Endothelial cell of umbilical vein (primary cell): ENCODE measurements around the gene C6orf141. TPM values are rescaled to one million over a fixed set of nuclear protein-coding genes. Genes with fewer than 3 reads are reported as not detected.

Experiments
- BruUV-seq: library from RNA; stranded (reverse); fragments of 400-500 nt; replicated peaks from 2 replicates; lab custom pipeline; 2021; lab: Mats Ljungman, UMichigan
- CTCF ChIA-PET: fragments of 300-600, 350-600 bp; sonication (Branson Sonifier 250); formaldehyde crosslinking; loops from one replicate; lab custom pipeline; 2021; ENCODE audit warnings: antibody characterized with exemption, inconsistent platforms; lab: Charles Lee
- POLR2A ChIA-PET: fragments of 300-600, 350-600 bp; sonication (Branson Sonifier 250); formaldehyde crosslinking; loops from one replicate; lab custom pipeline; 2021; ENCODE audit warnings: antibody characterized with exemption, inconsistent platforms; lab: Charles Lee
- DNase-seq: peaks from one replicate; pipeline ENCODE4 v3.0.0-alpha.2; 2011; ENCODE audit warnings: low read depth, low spot score
- FAIRE-seq: peaks from 2 replicates; lab custom pipeline; 2011; peaks lifted over from hg19 to GRCh38; lab: Jason Lieb, UNC
- H2AFZ ChIP-seq: 2 replicates; pipeline ENCODE4 v1.6.0; 2012; ENCODE audit warnings: low read depth, low read length, control low read depth, inconsistent platforms
- H3K27ac ChIP-seq: 2 replicates; pipeline ENCODE4 v1.5.1; 2011; ENCODE audit warnings: low read depth, mild to moderate bottlenecking, control low read depth, low read length, moderate library complexity; ENCODE audit not compliant: insufficient read depth
- H3K27me3 ChIP-seq, 2 experiments: 2 replicates each; pipeline versions ENCODE4 v1.6.0 to v1.6.1; 2011; ENCODE audit warnings: low read length in 2 of 2, mixed read lengths in 1 of 2; ENCODE audit not compliant: control insufficient read depth in 2 of 2, insufficient read depth in 2 of 2
- H3K36me3 ChIP-seq, 2 experiments: 2 replicates in 1 of 2; 3 replicates in 1 of 2; pipeline ENCODE4 v1.5.1; 2011; ENCODE audit warnings: low read length in 2 of 2, mild to moderate bottlenecking in 1 of 2, moderate library complexity in 1 of 2; ENCODE audit not compliant: control insufficient read depth in 2 of 2, insufficient read depth in 2 of 2; ENCODE audit errors: extremely low read depth in 1 of 2
- H3K4me1 ChIP-seq: 3 replicates; pipeline ENCODE4 v1.5.1; 2011; ENCODE audit warnings: mild to moderate bottlenecking, low read length; ENCODE audit not compliant: control insufficient read depth, insufficient read depth; ENCODE audit errors: extremely low read depth
- H3K4me2 ChIP-seq: 2 replicates; pipeline ENCODE4 v1.6.1; 2011; ENCODE audit warnings: low read length, control low read depth, mixed read lengths; ENCODE audit not compliant: insufficient read depth
- H3K4me3 ChIP-seq, 3 experiments: fragments of 200-600 bp in 1 of 3; sonication (generic), shearing (Covaris generic) in 1 of 3; replicated peaks in 1 of 3; 2 replicates each; pipeline ENCODE4 v1.5.1; 2011 to 2016; ENCODE audit warnings: control low read depth in 3 of 3, low read length in 3 of 3, mild to moderate bottlenecking in 2 of 3, inconsistent platforms in 1 of 3, low read depth in 1 of 3, moderate library complexity in 1 of 3; ENCODE audit not compliant: insufficient read depth in 1 of 3
- H3K79me2 ChIP-seq: 2 replicates; pipeline ENCODE4 v1.6.0; 2012; ENCODE audit warnings: low read length, inconsistent platforms; ENCODE audit not compliant: control insufficient read depth, insufficient read depth
- H3K9ac ChIP-seq: replicated peaks from 2 replicates; pipeline ENCODE3; 2011; ENCODE audit warnings: low read length, control low read depth; ENCODE audit not compliant: insufficient read depth; ENCODE audit errors: extremely low read depth
- H3K9me1 ChIP-seq: replicated peaks from 3 replicates; pipeline ENCODE4 v1.6.0; 2011; ENCODE audit warnings: mild to moderate bottlenecking, low read length; ENCODE audit not compliant: control insufficient read depth, insufficient read depth; ENCODE audit errors: extremely low read depth
- H3K9me3 ChIP-seq: replicated peaks from 2 replicates; pipeline ENCODE4 v1.5.1; 2012; ENCODE audit warnings: low read length, inconsistent platforms; ENCODE audit not compliant: control insufficient read depth, insufficient read depth
- H4K20me1 ChIP-seq: replicated peaks from 2 replicates; pipeline ENCODE3; 2011; ENCODE audit warnings: mild to moderate bottlenecking, low read length; ENCODE audit not compliant: control insufficient read depth, insufficient read depth; ENCODE audit errors: extremely low read depth
- EZH2 ChIP-seq: IDR thresholded peaks from 2 replicates; pipeline ENCODE4 v1.6.1; 2012; ENCODE audit warnings: borderline replicate concordance, low read depth, mild to moderate bottlenecking, moderate library complexity, low read length, inconsistent platforms; ENCODE audit not compliant: severe bottlenecking
- FOS ChIP-seq: IDR thresholded peaks from 2 replicates; pipeline ENCODE4 v1.6.1; 2011; ENCODE audit warnings: mild to moderate bottlenecking, low read length, moderate library complexity, borderline replicate concordance; ENCODE audit not compliant: insufficient read depth
- GATA2 ChIP-seq: IDR thresholded peaks from 2 replicates; pipeline ENCODE4 v1.7.0; 2011; ENCODE audit warnings: low read depth, mild to moderate bottlenecking, moderate library complexity, mixed read lengths, low read length; ENCODE audit not compliant: insufficient read length, insufficient read depth
- JUN ChIP-seq: IDR thresholded peaks from 2 replicates; pipeline ENCODE4 v1.6.1; 2011; ENCODE audit warnings: borderline replicate concordance, low read depth; ENCODE audit not compliant: insufficient read length, insufficient read depth
- MAX ChIP-seq: IDR thresholded peaks from 2 replicates; pipeline ENCODE4 v1.6.1; 2011; ENCODE audit not compliant: insufficient read depth, insufficient read length
- MYC ChIP-seq: IDR thresholded peaks from one replicate; pipeline ENCODE4 v1.6.1; 2011; ENCODE audit warnings: mild to moderate bottlenecking, low read depth, low read length
- POLR2A ChIP-seq: IDR thresholded peaks from 2 replicates; pipeline ENCODE4 v1.6.1; 2012; ENCODE audit warnings: low read depth, mild to moderate bottlenecking, control low read depth, low read length
- POLR2AphosphoS5 ChIP-seq: IDR thresholded peaks from 2 replicates; pipeline ENCODE4 v1.6.1; 2012; ENCODE audit warnings: low read depth, mild to moderate bottlenecking, control low read depth, low read length, moderate library complexity; ENCODE audit not compliant: insufficient read depth
- dilution Hi-C: fragments of 300-500 bp; cut with MboI; formaldehyde crosslinking; loops from one replicate; pipeline ENCODE4 v1.15.0; 2019; ENCODE audit warnings: low sequenced_read_pairs; ENCODE audit not compliant: extremely low pct_ligation_motif_present
- intact Hi-C: fragments of 100-400 bp; cut with micrococcal nuclease; formaldehyde crosslinking; loops from one replicate; pipeline ENCODE4 v1.10.0; 2022
- polyA plus RNA-seq, 4 experiments: library from polyadenylated mRNA; depleted of rRNA in 3 of 4; stranded (reverse) in 3 of 4; unstranded in 1 of 4; fragments of >200 nt; gene quantifications; 2 replicates each; pipeline versions ENCODE4 v1.2.1 to v1.2.3, GENCODE V29; 2011 to 2012; ENCODE audit warnings: missing spikeins in 1 of 4
- total RNA-seq: library from RNA; stranded (reverse); gene quantifications from 2 replicates; pipeline ENCODE4 v1.2.3, GENCODE V29; 2021
- TF ChIP-seq, protein P1 (sequence below), 2 donors: IDR thresholded peaks; 1 replicate in 1 of 2; 2 replicates in 1 of 2; pipeline ENCODE4 v1.5.1; 2011; ENCODE audit warnings: low read length in 2 of 2, mild to moderate bottlenecking in 2 of 2, moderate library complexity in 2 of 2, control low read depth in 1 of 2, inconsistent platforms in 1 of 2, low read depth in 1 of 2; ENCODE audit not compliant: insufficient read depth in 1 of 2; ENCODE audit errors: extremely low read depth in 1 of 2

Gene C6orf141
- total and polyA plus RNA-seq, 2 donors (not counting 3 experiments of a cell fraction or from before 2014, with no cell fraction given) = 5.7 to 15.5 TPM

- H3K9me1 ChIP-seq = no peaks in the 10 kb centered on the region
- FAIRE-seq (no peak), DNase-seq (no peak)
- H3K4me1 ChIP-seq = peaks cover 41% of the 10 kb centered on the region
- H4K20me1 ChIP-seq = no peaks in the 10 kb centered on the region
- peaks cover 0 to 3% of the 10 kb centered on the region in 2 experiments for H3K27me3 ChIP-seq
- H3K36me3 ChIP-seq = no peaks in the 10 kb centered on the region
- no peak overlapping the region for H3K9ac ChIP-seq
- no TSS peak for BruUV-seq
- H3K9me3 ChIP-seq = no peaks in the 10 kb centered on the region
- dilution Hi-C loops = no loop called here
- no peak overlapping the region for H3K27ac ChIP-seq
- intact Hi-C loops = loop anchor here (5.0 kb wide), 1 partner anchor 225 kb away; no protein-coding TSS in a partner anchor
- CTCF ChIA-PET = interaction anchor here (0.7 to 6.8 kb wide), 5 partner anchors 10 to 54 kb away, joined by 3 to 80 read pairs (median 15); no protein-coding TSS in a partner anchor
- peak overlapping the region; percentile 79 for H3K4me2 ChIP-seq
- TF ChIP-seq MYC (no peak), POLR2AphosphoS5 (no peak), FOS (no peak), GATA2 (no peak), JUN (no peak)
- peaks cover 21% of the 10 kb centered on the region for H3K79me2 ChIP-seq
- H3K4me3 ChIP-seq = peak overlapping the region in 1 of 3 experiments; percentile 10
- POLR2A ChIA-PET = no interaction called here
- H2AFZ ChIP-seq = no peak overlapping the region
Observed at GRCh38 chr6:49552596-49552995, 2.1 kb downstream of the C6orf141 start.

- H3K79me2 ChIP-seq = peaks cover 21% of the 10 kb centered on the region
- H3K36me3 ChIP-seq = no peaks in the 10 kb centered on the region
- no peak overlapping the region for H2AFZ ChIP-seq
- DNase-seq (no peak), FAIRE-seq (no peak)
- dilution Hi-C loops (no loop called here), intact Hi-C loops (loop anchor here (5.0 kb wide), 1 partner anchor 226 kb away; no protein-coding TSS in a partner anchor)
- no peak overlapping the region for H3K4me2 ChIP-seq
- no peak overlapping the region for H3K9ac ChIP-seq
- no peak overlapping the region for H3K4me3 ChIP-seq
- ChIA-PET POLR2A (interaction anchor here (0.6 to 0.7 kb wide), 2 partner anchors 15 to 51 kb away, joined by 3 read pairs; no protein-coding TSS in a partner anchor), CTCF (interaction anchor here (1.2 to 6.8 kb wide), 6 partner anchors 9 to 53 kb away, joined by 3 to 80 read pairs (median 12); no protein-coding TSS in a partner anchor)
- H3K9me1 ChIP-seq = no peaks in the 10 kb centered on the region
- no peak overlapping the region for H3K27ac ChIP-seq
- peaks cover 41% of the 10 kb centered on the region for H3K4me1 ChIP-seq
- H3K27me3 ChIP-seq = peaks cover 0 to 3% of the 10 kb centered on the region in 2 experiments
- TF ChIP-seq JUN (no peak), MAX (no peak), POLR2A (no peak), EZH2 (no peak), FOS (no peak), POLR2AphosphoS5 (no peak), GATA2 (no peak), MYC (no peak)
- TF ChIP-seq, protein P1, sequence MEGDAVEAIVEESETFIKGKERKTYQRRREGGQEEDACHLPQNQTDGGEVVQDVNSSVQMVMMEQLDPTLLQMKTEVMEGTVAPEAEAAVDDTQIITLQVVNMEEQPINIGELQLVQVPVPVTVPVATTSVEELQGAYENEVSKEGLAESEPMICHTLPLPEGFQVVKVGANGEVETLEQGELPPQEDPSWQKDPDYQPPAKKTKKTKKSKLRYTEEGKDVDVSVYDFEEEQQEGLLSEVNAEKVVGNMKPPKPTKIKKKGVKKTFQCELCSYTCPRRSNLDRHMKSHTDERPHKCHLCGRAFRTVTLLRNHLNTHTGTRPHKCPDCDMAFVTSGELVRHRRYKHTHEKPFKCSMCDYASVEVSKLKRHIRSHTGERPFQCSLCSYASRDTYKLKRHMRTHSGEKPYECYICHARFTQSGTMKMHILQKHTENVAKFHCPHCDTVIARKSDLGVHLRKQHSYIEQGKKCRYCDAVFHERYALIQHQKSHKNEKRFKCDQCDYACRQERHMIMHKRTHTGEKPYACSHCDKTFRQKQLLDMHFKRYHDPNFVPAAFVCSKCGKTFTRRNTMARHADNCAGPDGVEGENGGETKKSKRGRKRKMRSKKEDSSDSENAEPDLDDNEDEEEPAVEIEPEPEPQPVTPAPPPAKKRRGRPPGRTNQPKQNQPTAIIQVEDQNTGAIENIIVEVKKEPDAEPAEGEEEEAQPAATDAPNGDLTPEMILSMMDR (IDR thresholded peaks at IDR 0.05; ENCODE audit: extremely low read depth in 1 of 2, insufficient read depth in 1 of 2, low read depth in 1 of 2, low read length in 2 of 2) = no peak
- no peaks in the 10 kb centered on the region for H3K9me3 ChIP-seq
- H4K20me1 ChIP-seq = no peaks in the 10 kb centered on the region
- no TSS peak for BruUV-seq
Observed at GRCh38 chr6:49553384-49553783, 2.9 kb downstream of the C6orf141 start.
